K562 (cell line): ENCODE measurements around the gene ZNF17. TPM values are rescaled to one million over a fixed set of nuclear protein-coding genes. Genes with fewer than 3 reads are reported as not detected.
A peak's percentile ranks its signal among the peaks of the same experiment; 100 is the strongest.

Experiments used
- BRD9 ChIP-seq: fragments of 450-650 bp; IDR thresholded peaks from 2 replicates; pipeline ENCODE4 v1.6.1; 2018; ENCODE audit warnings: low read depth; ENCODE audit not compliant: partially characterized antibody
- CREM ChIP-seq: IDR thresholded peaks from 2 replicates; pipeline ENCODE4 v1.6.1; 2014; ENCODE audit warnings: antibody characterized with exemption, low read depth
- FOXP1 ChIP-seq: sonication (generic); formaldehyde crosslinking; IDR thresholded peaks from 2 replicates; pipeline ENCODE4 v1.8.0; 2022; ENCODE audit warnings: mild to moderate bottlenecking, missing genetic modification reagents
- GATAD2A ChIP-seq: fragments of 450-650 bp; IDR thresholded peaks from 2 replicates; pipeline ENCODE4 v1.6.1; 2017
- HOXB6 ChIP-seq: fragments of 250-450 bp; sonication (Bioruptor Pico); IDR thresholded peaks from 2 replicates; pipeline ENCODE4 v1.5.1; 2022; ENCODE audit warnings: mild to moderate bottlenecking, borderline replicate concordance
- IRF2 ChIP-seq: sonication (generic); formaldehyde crosslinking; IDR thresholded peaks from 2 replicates; pipeline ENCODE4 v1.8.1; 2022; ENCODE audit warnings: mild to moderate bottlenecking, missing genetic modification reagents
- LEF1 ChIP-seq: fragments of 450-650 bp; IDR thresholded peaks from 2 replicates; pipeline ENCODE4 v1.6.1; 2016; ENCODE audit warnings: mild to moderate bottlenecking
- MAFG ChIP-seq: fragments of 450-650 bp; conservative IDR thresholded peaks from 2 replicates; pipeline ENCODE4 v1.6.1; 2016; ENCODE audit warnings: missing genetic modification characterization, missing compliant biosample characterization
- MEIS2 ChIP-seq: fragments of 450-650 bp; IDR thresholded peaks from 2 replicates; pipeline ENCODE4 v1.6.1; 2014; ENCODE audit warnings: mild to moderate bottlenecking; ENCODE audit not compliant: partially characterized antibody
- POLR3G ChIP-seq: IDR thresholded peaks from 2 replicates; pipeline ENCODE4 v1.6.1; 2011; ENCODE audit not compliant: insufficient read length, insufficient replicate concordance; ENCODE audit errors: extremely low read depth
- RBM39 ChIP-seq: fragments of 200-400 bp; formaldehyde crosslinking; optimal IDR thresholded peaks from 2 replicates; pipeline ENCODE3; 2018; ENCODE audit warnings: low read depth, low read length
- SP1 ChIP-seq: sonication (generic); formaldehyde crosslinking; IDR thresholded peaks from 2 replicates; pipeline ENCODE4 v1.8.1; 2022; ENCODE audit warnings: mild to moderate bottlenecking, missing genetic modification reagents
- STAG1 ChIP-seq: sonication (generic); formaldehyde crosslinking; IDR thresholded peaks from 2 replicates; pipeline ENCODE4 v1.5.0; 2020; ENCODE audit warnings: missing genetic modification reagents, borderline replicate concordance
- TAF1 ChIP-seq: IDR thresholded peaks from 2 replicates; pipeline ENCODE4 v1.6.1; 2011; ENCODE audit warnings: mild to moderate bottlenecking, low read length, moderate library complexity; ENCODE audit not compliant: insufficient read depth, control insufficient read depth, severe bottlenecking; ENCODE audit errors: extremely low read depth
- TCFL5 ChIP-seq: fragments of 250-450 bp; sonication (Bioruptor Pico); conservative IDR thresholded peaks from 2 replicates; pipeline ENCODE4 v1.6.1; 2021; ENCODE audit warnings: mild to moderate bottlenecking, moderate library complexity, matching md5 sums
- U2AF1 ChIP-seq: fragments of 200-400 bp; formaldehyde crosslinking; optimal IDR thresholded peaks from 2 replicates; pipeline ENCODE3; 2017; ENCODE audit warnings: mild to moderate bottlenecking, low read depth, low read length, moderate library complexity
- ZC3H8 ChIP-seq: fragments of 450-650 bp; IDR thresholded peaks from 2 replicates; pipeline ENCODE4 v1.6.1; 2017
- ZKSCAN8 ChIP-seq: fragments of 200-800 bp; sonication (Bioruptor generic); IDR thresholded peaks from 2 replicates; pipeline ENCODE4 v1.6.1; 2016; ENCODE audit warnings: missing genetic modification characterization, missing compliant biosample characterization
- ZNF347 ChIP-seq: fragments of 450-650 bp; formaldehyde crosslinking; IDR thresholded peaks from 2 replicates; pipeline ENCODE4 v1.4.0; 2020; ENCODE audit warnings: low read depth, mild to moderate bottlenecking, moderate library complexity
- ZNF707 ChIP-seq: fragments of 250-450 bp; sonication (Bioruptor Pico); conservative IDR thresholded peaks from 2 replicates; pipeline ENCODE4 v1.8.0; 2022; ENCODE audit warnings: inconsistent platforms, mild to moderate bottlenecking, moderate library complexity
- ZNF77 ChIP-seq: fragments of 250-450 bp; sonication (Bioruptor Pico); IDR thresholded peaks from 2 replicates; pipeline ENCODE4 v1.5.0; 2020
- ZZZ3 ChIP-seq: fragments of 450-650 bp; IDR thresholded peaks from 2 replicates; pipeline ENCODE4 v1.6.1; 2016; ENCODE audit warnings: antibody characterized with exemption, mild to moderate bottlenecking, moderate library complexity
- polyA plus RNA-seq, 8 experiments: library from polyadenylated mRNA; depleted of rRNA in 4 of 8; stranded (reverse) in 5 of 8; unstranded in 3 of 8; fragments of >200 nt; fragmentation: Nextera tagmentation in 2 of 8; fragmentation: Illumina TruSeq in 1 of 8; extraction: Ambion mirVana in 2 of 8; extraction: Trizol in 1 of 8; gene quantifications; 2 replicates each; pipeline versions ENCODE4 v1.2.1 to v1.2.3, GENCODE V29; 2011 to 2014; ENCODE audit warnings: inconsistent platforms in 1 of 8, missing spikeins in 1 of 8
- total RNA-seq, 7 experiments: library from RNA; depleted of rRNA in 6 of 7; stranded (reverse); fragments of >200 nt in 6 of 7; fragmentation: Illumina TruSeq in 2 of 7; extraction: Trizol in 2 of 7; gene quantifications; 2 replicates each; pipeline versions ENCODE4 v1.2.1 to v1.2.3, GENCODE V29; 2011 to 2021; ENCODE audit warnings: low replicate concordance in 1 of 7
- TF ChIP-seq, protein P1 (sequence below): fragments of 250-450 bp; sonication (Bioruptor Pico); IDR thresholded peaks from 2 replicates; pipeline ENCODE4 v1.5.0; 2021
- TF ChIP-seq, protein P2 (sequence below): fragments of 250-450 bp; sonication (Bioruptor Pico); IDR thresholded peaks from 2 replicates; pipeline ENCODE4 v1.4.0; 2020; ENCODE audit warnings: mild to moderate bottlenecking, moderate library complexity
- TF ChIP-seq, protein P3 (sequence below): fragments of 250-450 bp; sonication (Bioruptor Pico); IDR thresholded peaks from 2 replicates; pipeline ENCODE4 v1.8.0; 2022; ENCODE audit warnings: inconsistent platforms
- TF ChIP-seq, protein P4 (sequence below): sonication (generic); formaldehyde crosslinking; IDR thresholded peaks from 2 replicates; pipeline ENCODE4 v1.8.0; 2022; ENCODE audit warnings: missing genetic modification reagents, mild to moderate bottlenecking, borderline replicate concordance

Gene ZNF17
- total and polyA plus RNA-seq, 9 of the 15 experiments (the other 6 are each of a cell fraction or from before 2014, with no cell fraction given) = 5.3 to 8.6 (median 6.5) TPM

DNA sequence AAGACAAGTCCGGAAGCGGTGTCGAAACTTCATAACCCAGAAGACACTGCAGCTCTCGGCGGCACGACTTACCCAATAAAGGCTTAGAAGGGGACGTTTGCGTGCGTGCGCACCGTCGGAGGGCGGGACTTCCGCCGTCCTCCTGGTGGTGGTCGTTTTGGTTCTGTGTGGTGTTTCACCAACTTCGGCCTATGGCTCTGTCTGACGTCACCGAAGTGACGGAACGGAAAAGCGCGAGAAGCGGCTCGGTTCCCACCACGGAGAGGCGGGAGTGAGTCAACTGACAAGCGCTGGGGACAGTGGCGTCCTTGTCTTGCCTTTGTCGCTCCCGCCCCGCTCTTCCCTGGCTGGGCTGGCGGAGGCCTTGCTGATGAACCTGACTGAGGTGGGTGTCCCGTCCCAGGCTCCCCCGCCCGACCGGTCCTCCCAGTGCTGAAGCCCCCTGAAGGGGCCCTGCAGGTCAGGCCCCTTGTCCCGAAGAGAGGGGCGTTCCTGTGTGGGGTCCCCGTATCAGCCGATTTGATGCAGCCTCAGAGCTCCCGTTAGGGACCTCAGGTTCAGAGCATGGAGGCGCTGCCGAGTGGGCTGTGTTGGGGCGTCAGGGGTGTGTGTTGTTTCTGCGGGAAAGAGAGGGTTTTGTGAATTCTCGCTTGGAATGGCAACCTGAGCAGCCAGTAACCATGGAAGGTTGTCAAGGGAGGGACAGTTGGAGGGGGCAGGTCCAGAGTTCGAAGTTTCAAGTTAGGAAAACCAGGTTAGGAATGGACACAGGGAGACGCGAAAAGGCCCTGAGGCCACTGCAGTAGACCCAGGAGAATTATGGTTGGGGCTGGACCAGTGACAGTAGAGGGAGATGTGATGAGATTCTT is 21.0 kb upstream of the ZNF17 start, which contains the start of gene ZNF548 (continued):
- TF ChIP-seq MEIS2 = peak; percentile 53
- no peak for TF ChIP-seq TCFL5 (CRISPR knock-in tag)
- TF ChIP-seq RBM39 = no peak
- TF ChIP-seq U2AF1 = no peak
- TF ChIP-seq ZC3H8 = no peak
- no peak for TF ChIP-seq HOXB6
- TF ChIP-seq, protein P1, sequence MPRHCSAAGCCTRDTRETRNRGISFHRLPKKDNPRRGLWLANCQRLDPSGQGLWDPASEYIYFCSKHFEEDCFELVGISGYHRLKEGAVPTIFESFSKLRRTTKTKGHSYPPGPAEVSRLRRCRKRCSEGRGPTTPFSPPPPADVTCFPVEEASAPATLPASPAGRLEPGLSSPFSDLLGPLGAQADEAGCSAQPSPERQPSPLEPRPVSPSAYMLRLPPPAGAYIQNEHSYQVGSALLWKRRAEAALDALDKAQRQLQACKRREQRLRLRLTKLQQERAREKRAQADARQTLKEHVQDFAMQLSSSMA (CRISPR knock-in tag) = no peak
- TF ChIP-seq LEF1 = no peak
- no peak for TF ChIP-seq IRF2 (CRISPR knock-in tag)
- TF ChIP-seq ZKSCAN8 (CRISPR knock-in tag) = no peak
- TF ChIP-seq, protein P2, sequence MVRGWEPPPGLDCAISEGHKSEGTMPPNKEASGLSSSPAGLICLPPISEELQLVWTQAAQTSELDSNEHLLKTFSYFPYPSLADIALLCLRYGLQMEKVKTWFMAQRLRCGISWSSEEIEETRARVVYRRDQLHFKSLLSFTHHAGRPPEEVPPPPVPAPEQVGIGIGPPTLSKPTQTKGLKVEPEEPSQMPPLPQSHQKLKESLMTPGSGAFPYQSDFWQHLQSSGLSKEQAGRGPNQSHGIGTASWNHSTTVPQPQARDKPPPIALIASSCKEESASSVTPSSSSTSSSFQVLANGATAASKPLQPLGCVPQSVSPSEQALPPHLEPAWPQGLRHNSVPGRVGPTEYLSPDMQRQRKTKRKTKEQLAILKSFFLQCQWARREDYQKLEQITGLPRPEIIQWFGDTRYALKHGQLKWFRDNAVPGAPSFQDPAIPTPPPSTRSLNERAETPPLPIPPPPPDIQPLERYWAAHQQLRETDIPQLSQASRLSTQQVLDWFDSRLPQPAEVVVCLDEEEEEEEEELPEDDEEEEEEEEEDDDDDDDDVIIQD (CRISPR knock-in tag) = no peak
- TF ChIP-seq ZNF77 (CRISPR knock-in tag) = no peak
- peak; percentile 54; the same call in 1 of the 2 replicates for TF ChIP-seq SP1
- TF ChIP-seq TAF1 = peak; percentile 44
- no peak for TF ChIP-seq MAFG (tag)
- no peak for TF ChIP-seq POLR3G
- peak; percentile 98 for TF ChIP-seq CREM
- no peak for TF ChIP-seq GATAD2A
- TF ChIP-seq, protein P3, sequence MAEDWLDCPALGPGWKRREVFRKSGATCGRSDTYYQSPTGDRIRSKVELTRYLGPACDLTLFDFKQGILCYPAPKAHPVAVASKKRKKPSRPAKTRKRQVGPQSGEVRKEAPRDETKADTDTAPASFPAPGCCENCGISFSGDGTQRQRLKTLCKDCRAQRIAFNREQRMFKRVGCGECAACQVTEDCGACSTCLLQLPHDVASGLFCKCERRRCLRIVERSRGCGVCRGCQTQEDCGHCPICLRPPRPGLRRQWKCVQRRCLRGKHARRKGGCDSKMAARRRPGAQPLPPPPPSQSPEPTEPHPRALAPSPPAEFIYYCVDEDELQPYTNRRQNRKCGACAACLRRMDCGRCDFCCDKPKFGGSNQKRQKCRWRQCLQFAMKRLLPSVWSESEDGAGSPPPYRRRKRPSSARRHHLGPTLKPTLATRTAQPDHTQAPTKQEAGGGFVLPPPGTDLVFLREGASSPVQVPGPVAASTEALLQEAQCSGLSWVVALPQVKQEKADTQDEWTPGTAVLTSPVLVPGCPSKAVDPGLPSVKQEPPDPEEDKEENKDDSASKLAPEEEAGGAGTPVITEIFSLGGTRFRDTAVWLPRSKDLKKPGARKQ (CRISPR knock-in tag) = no peak
- TF ChIP-seq, protein P4, sequence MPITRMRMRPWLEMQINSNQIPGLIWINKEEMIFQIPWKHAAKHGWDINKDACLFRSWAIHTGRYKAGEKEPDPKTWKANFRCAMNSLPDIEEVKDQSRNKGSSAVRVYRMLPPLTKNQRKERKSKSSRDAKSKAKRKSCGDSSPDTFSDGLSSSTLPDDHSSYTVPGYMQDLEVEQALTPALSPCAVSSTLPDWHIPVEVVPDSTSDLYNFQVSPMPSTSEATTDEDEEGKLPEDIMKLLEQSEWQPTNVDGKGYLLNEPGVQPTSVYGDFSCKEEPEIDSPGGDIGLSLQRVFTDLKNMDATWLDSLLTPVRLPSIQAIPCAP (CRISPR knock-in tag) = no peak
- no peak for TF ChIP-seq STAG1
- no peak for TF ChIP-seq BRD9
- TF ChIP-seq ZNF707 (CRISPR knock-in tag) = no peak
- TF ChIP-seq FOXP1 (CRISPR knock-in tag) = no peak
- TF ChIP-seq ZNF347 (CRISPR knock-in tag) = no peak
- no peak for TF ChIP-seq ZZZ3
